Fibroblast of lung (primary cell): ENCODE measurements around the gene MPHOSPH10.

Source experiments
- CTCF ChIP-seq, 2 donors: IDR thresholded peaks in 1 of 2; conservative IDR thresholded peaks in 1 of 2; 1 replicate in 1 of 2; 2 replicates in 1 of 2; pipeline ENCODE4 v1.5.1; 2011 to 2012; ENCODE audit warnings: low read length in 2 of 2, control low read depth in 1 of 2, inconsistent platforms in 1 of 2, low read depth in 1 of 2, mild to moderate bottlenecking in 1 of 2
- EZH2 ChIP-seq: IDR thresholded peaks from 2 replicates; pipeline ENCODE4 v1.5.1; 2012; ENCODE audit warnings: low read length, control low read depth, mild to moderate bottlenecking; ENCODE audit errors: missing control alignments

- TF ChIP-seq CTCF (conservative IDR thresholded peaks at IDR 0.05 in 1 of 2, IDR thresholded peaks at IDR 0.05 in 1 of 2; ENCODE audit: low read depth in 1 of 2, low read length in 2 of 2): no peak
- no peak for TF ChIP-seq EZH2
Measured at GRCh38 chr2:71151620-71152019, 21.2 kb downstream of the MPHOSPH10 start.
